Endometrial microvascular endothelial cells (primary cell): ENCODE data around the gene ESCO1. TPM values are rescaled to one million over a fixed set of nuclear protein-coding genes. Genes with fewer than 3 reads are reported as not detected.
"Not testable (repeated sequence)": the region's sequence is repeated elsewhere in the genome, so short reads cannot be mapped to it uniquely, and the experiment has no call there.

Source experiments
- in situ Hi-C: cut with HindIII; loops from 2 replicates; pipeline ENCODE4 v1.10.0; 2017; ENCODE audit warnings: low sequenced_read_pairs, low pct_unique_long_range_greater_than_20kb; ENCODE audit errors: inconsistent ontology term
- total RNA-seq: library from RNA; depleted of rRNA; stranded (reverse); fragments of >200 nt; gene quantifications from one replicate; pipeline ENCODE4 v1.2.3, GENCODE V29; 2015; ENCODE audit errors: inconsistent ontology term

ESCO1 gene, protein sequence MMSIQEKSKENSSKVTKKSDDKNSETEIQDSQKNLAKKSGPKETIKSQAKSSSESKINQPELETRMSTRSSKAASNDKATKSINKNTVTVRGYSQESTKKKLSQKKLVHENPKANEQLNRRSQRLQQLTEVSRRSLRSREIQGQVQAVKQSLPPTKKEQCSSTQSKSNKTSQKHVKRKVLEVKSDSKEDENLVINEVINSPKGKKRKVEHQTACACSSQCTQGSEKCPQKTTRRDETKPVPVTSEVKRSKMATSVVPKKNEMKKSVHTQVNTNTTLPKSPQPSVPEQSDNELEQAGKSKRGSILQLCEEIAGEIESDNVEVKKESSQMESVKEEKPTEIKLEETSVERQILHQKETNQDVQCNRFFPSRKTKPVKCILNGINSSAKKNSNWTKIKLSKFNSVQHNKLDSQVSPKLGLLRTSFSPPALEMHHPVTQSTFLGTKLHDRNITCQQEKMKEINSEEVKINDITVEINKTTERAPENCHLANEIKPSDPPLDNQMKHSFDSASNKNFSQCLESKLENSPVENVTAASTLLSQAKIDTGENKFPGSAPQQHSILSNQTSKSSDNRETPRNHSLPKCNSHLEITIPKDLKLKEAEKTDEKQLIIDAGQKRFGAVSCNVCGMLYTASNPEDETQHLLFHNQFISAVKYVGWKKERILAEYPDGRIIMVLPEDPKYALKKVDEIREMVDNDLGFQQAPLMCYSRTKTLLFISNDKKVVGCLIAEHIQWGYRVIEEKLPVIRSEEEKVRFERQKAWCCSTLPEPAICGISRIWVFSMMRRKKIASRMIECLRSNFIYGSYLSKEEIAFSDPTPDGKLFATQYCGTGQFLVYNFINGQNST
- total RNA-seq = 12.3 TPM

DNA sequence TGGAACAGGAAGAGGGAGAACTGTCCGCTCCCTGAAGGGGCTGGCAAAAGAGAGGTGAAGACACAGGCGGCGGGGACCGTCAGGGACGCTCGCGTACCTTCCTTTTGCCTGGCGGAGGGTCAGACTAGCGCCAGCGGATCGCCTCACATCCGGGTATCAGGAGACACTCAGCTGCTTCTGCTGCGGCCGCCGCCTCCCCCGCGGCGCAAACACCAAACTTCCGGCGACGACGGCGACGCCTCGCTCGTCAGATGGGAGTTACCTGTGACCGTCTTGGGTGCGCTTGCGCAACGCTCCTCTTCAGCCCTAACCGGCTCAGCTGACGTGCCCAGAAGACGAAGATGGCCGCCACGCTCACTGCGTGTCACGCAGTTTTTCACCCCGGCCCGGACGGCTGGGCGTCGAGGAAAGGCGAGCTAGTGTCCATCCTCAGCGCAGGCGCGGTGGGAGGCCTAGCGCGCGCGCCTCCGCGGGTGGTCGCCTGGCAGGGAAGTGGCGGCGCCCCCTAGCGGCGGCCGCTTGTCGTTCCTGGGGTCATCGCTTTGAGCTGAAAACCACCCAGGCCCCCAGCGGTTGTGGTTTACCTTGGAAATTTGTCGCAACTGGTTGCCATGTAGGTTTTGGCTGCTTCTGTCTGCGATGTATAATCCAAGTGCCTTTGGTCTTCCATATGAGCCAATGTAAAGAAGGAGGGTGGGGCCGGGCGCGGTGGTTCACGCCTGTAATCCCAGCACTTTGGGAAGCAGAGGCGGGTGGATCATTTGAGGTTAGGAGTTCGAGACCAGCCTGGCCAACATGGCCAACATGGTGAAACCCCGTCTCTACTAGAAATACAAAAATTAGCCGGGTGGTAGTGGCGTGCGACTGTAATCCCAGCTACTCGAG is at the start of gene ESCO1:
Gene ESCO1 (minus strand): TSS at position 179 of the 885 bp plus-strand sequence. CDS start 25,861 bp downstream, outside the sequence.
- in situ Hi-C loops = no loop called here

DNA sequence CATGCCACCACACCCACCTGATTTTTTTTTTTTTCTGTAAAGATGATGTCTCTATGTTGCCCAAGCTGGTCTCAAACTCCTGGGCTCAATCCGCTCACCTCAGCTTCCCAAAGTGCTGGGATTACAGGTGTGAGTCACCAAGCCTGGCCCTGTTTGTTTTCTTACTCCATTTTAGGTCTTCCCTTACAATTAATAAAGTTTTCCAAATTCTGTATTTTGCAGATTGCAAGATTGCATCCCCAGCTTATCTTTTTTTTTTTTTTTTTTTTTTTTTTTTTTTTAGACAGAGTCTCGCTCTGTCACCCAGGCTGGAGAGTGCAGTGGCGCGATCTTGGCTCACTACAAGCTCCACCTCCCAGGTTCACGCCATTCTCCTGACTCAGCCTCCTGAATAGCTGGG is 39.9 kb upstream of the ESCO1 start:
- in situ Hi-C loops = not testable (repeated sequence)

DNA sequence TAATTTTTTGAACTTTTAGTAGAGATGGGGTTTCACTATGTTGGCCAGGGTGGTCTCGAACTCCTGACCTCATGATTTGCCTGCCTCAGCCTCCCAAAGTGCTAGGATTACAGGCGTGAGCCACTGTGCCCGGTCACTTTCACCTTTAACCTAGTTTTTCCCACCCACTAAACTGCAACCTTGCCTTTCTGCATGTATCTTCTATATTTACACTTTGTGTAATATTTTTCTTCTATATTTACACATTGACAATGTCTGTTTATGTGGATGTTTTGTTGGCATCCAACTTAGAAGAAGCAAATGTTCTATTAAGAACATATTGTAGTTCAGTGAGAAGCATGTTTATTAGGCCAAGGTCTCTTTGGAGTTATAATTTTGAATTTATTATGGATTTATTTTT is 38.3 kb upstream of the ESCO1 start:
- in situ Hi-C loops = no loop called here

DNA sequence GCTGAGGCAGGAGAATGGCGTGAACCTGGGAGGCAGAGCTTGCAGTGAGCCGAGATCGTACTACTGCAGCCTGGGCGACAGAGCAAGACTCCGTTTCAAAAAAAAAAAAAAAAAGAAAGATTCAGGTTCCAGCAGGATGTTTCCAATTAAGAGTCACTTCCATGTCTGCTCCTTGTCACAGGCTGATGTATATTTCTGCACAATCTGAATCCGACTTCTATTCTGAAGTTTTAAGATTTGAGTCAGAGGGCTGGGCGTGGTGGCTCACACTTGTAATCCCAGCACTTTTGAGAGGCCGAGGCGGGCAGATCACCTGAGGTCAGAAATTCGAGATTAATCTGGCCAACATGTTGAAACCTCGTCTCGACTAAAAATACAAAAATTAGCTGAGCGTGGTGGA is 36.3 kb upstream of the ESCO1 start:
- in situ Hi-C loops = no loop called here

DNA sequence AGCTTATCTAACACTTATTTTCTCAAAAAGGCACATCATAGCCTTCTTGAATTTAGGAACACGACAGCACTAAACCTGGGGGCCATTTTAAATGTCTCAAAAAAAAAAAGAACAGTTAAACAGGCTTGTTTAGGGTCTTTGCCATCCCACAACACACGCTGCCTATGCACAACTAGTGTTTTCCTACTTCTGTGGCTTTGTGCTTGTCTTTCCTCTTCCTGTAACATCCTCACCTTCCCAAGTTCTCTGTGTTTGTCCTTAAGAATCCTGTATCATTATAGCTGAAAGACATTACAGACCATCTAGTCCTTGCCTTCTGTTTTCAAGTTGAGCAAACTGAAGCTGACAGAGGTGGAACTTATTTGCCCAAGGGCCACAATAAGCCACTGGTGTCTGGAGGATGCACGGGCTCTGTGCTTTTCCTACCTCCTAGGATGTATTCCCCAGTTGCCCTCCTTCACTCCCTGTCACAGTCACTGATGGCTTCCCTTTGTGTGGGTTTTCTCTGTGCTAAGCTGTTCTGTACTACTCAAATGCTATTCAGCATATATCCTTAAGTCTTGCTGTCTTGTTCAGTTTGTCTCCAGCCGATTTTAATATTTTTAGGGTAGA is 34.2 kb upstream of the ESCO1 start:
- in situ Hi-C loops = no loop called here

DNA sequence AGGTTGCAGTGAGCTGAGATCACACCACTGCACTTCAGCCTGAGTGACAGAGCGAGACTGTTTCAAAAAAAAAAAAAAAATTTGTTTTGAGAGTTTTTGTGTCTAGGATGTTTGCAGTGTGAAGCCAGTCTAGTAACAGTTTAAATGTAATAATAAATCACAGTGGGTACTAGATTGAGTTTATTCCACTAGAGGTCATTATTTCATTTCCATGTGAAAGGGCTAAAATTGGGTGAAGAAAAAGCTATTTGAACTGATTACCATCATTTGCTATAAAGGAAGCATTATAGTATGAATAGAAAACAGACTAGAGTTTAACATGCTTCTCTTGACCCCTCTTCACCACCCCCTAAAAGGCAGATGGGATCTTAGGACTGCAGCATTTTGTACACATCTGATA is 31.9 kb upstream of the ESCO1 start:
- in situ Hi-C loops = no loop called here

DNA sequence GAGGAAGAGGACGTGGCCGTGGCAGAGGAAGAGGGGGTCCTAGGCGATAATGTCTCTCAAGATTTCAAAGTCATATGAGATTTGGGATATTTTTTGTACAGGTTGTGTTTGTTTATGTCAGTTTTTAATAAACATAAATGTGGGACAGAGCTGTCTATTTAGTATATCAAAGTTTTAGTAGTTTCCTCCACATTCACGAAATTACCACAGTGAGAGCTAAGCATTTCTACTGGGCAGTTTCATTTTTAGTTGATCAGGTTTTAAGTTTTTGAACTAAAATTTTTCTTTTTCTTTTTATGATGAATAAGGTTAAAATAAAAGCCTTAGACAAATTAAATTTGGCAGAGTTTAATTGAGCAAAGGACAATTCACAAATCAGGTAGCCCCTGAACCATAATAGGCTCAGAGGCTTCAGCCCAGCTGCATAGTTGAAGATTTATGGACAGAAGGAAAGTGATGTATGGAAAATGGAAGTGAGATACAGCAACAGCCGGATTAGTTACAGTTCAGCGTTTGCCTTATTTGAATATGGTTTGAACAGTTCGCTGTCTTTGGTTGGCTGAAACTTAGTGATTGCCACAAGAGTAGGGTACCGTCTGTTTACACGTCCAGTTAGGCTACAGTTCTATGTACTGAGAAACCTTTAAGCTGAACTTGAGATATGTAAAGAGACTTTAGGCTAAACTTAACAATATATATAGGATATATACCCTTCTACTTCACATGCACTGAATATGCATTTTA is 28.8 kb upstream of the ESCO1 start:
- in situ Hi-C loops = no loop called here

DNA sequence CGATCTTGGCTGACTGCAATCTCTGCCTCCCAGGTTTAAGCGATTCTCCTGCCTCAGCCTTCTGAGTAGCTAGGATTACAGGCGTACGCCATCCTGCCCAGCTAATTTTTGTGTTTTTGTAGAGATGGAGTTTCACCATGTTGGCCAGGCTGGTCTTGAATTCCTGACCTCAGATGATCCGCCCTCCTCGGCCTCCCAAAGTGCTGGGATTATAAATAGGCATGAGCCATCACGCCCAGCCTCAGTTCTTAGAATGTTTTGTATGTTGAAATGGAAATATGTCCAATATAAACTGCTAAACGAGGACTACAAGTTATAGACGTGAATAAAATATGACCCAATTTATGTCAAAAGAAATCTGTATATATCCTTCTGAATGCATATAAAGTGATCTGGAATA is 21.1 kb upstream of the ESCO1 start:
- in situ Hi-C loops = not testable (repeated sequence)

DNA sequence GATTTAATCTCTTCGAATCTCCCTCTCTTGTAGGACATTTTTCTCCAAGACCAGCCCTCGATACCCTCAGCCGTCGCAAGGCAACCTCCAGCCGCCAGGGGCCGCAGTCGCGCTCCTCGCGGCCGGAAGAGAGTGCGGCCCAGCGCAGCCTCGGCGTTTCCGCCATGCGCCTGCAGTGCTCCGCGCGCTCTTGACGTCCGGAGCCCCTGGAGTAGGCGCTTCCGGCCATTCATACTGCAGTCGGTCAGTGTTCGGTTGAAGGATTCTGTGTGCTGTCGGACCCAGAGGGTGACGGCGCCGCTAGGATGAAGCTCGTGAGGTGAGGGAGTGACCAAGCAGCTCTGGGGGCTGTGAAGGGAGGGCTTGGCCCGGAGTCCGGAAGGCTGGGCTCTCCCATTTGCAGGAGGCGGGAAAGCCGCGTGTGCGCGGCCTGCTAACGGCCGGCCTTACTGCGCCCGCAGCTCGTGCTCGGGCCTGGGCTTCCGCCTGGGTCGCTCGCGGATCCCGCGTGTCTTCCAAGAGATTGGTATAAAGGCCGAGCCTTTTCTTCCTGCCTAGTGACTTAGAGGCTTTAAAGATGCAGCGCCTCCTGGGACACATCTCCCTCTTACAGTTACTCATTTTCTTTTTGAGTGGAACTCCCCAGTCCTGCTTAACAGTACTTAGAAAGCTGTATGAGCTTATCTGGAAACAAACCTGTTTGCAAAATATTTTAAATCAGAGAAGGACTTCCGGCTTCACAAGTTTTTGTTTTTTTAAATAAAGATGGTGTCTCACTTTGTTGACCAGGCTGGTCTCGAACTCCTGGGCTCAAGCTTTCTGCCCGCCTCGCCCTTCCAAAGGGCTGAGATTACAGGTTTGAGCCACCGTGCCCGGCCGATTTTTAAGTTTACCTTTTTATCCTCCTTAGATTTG is 11.9 kb upstream of the ESCO1 start, which contains the start of gene SNRPD1:
Gene SNRPD1 (plus strand): TSS at position 190 of the 915 bp plus-strand sequence. CDS start 116 bp downstream, at position 306.
- in situ Hi-C loops = no loop called here

DNA sequence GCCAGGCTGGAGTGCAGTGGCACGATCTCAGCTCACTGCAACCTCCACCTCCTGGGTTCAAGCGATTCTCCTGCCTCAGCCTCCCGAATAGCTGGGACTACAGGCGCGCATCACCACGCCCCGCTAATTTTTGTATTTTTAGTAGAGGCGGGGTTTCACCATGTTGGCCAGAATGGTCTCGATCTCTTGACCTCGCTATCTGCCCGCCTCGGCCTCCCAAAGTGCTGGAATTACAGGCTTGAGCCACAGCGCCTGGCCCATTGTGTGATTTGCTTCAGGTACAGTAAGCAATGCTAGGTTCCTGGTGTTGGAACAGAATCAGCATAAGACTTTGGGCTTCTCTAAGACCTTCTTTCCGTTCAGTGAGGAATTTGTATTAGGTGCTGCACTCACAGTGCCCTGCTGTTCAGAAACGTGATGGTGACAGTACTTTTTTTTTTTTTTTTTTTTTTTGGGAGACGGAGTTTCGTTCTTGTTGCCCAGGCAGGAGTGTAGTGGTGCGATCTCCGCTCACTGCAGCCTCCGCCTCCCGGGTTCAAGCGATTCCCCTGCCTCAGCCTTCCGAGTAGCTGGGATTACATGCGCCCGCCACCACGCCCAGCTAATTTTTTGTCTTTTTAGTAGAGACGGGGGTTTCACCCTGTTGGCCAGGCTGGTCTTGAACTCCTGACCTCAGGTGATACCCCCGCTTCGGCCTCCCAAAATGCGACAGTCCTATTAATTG is 11.1 kb upstream of the ESCO1 start:
- in situ Hi-C loops = not testable (repeated sequence)

DNA sequence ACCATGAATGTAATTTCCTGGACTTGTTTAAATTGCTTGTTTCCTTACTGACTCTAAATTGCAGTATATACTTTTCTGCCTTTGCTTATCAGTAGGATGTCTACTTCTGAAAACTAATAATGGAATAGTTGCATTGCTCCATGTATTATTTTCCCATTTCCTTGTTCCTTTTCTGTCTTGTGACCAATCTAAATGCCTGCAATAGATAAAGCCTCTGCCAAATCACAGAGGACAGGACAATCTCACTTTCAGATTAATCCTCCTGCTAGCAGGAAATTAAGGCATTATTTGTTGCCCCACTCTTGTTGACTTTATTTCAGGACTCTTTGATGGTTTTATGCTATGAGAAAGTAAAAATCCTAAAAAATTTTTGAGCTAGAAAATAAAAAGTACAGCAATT is 4.7 kb upstream of the ESCO1 start:
- in situ Hi-C loops = no loop called here

DNA sequence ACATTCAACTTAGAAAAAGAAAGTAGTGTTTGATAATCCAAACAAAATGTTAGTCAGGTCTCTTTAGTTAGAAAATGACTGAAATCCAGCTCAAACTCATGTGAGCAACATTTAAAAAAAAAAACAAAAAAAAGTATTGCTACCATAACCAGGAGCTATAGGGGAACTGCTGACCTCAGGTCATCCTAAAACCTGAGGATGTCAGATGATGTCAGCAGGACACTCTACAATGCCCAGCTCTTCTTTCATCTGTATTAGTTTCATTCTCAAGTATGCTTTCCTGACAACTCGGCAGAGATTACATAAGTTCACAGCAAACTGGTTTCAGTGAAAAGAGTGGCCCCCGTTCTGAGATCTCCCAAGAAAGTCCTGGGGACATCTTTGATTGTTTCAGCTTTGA is 4.2 kb upstream of the ESCO1 start:
- in situ Hi-C loops = no loop called here

DNA sequence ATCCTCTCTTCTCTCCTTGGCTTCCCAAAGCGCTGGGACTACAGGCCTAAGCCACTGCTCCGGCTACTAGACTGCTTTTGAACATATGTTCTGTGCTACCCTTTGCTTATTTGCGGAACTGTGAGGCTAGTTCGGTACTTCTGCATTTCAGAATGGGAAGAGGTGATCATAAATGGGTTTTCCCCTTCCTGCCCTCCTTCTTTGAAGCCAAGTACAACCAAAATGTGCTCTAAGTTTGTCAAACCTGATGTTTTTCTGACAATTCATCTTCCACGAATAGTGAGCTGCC is 1.7 kb upstream of the ESCO1 start:
- in situ Hi-C loops = no loop called here

DNA sequence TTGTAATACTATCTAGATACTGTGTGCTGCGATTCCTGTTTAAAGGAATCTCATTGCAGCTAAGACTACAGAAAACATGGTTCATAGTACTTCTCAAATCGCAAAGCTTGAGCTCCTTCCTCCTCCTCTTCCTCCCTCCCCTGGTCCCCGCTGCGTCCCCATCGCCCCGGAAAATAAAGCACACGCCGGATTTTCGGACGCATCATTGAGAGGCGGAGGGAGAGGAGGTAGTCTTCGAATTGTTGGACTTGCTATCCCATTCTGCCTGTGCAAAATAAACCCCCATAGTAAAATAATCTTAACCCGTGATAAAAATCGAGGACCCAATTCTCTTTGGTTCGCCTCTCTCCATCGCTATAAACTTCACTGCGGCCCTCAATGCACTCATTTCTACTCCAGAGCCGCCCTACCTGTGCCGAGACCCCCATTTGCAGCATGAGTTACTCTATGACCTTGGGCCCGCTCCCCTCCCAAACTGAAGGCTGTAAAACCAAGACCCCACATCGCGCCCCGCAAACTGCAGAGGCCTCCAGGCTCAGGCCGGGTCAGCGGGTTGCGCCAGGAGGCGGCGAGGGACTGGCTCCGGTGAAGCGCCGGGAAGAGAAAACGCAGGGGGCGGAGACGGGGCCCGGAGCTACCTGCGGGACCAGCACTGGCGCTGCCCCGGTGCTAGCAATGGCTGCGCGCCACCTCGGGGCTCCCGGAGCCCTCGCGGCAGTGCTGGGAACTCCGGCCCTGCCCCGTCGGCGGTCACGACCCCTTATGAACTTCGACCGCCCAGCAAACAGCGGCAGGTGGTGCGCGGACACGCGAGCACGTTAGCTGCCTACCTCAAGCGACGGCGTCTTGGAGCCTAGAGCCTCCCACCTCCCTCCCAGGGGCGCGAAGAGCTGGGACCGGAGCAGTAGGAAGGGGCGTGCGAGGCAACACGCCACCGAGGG is 649 bp downstream of the ESCO1 start:
- in situ Hi-C loops = no loop called here

DNA sequence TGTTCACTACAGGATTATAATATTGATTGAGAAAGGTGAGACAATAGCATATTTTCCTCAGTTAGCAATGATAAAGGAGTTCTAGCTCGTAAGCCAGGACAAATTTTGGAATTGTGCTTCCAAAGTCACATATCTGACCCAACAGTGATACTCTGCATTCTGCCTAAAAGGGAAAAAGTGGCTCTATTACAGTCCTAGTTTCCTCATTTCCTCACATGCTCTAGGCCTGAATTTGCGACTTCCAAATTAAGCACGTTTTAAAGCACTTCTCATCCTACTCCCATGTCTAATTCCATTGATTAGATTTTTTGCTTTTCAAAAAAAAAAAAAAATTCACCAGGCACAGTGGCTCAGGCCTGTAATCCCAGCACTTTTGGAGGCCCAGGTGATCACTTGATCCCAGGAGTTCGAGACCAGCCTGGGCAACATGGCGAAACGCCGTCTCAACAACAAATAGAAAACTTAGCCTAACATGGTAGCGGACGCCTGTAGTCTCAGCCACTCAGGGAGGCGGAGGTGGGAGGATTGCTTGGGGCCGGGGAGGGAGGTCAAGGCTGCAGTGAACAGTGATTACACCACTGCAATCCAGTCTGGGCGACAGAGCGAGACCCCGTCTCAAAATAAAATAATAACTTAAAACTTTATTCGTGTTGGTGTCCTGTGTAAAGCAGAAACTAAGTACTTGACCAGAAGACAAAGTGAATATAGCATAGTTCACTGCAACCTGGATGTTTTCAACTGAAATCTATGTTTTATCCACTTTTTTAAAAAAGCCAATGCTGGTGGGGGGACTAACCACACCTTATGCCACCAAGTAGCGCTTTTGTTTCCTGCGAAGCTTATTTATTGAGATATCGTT is 1.5 kb downstream of the ESCO1 start:
- in situ Hi-C loops = no loop called here
